ENCODE measurements around the gene MBOAT2.
"Not testable (repeated sequence)": the region's sequence is repeated elsewhere in the genome, so short reads cannot be mapped to it uniquely, and the experiment has no call there.

- not testable (repeated sequence) for TF ChIP-seq CTCF, POLR2A (IDR thresholded peaks at IDR 0.05)
Observed at GRCh38 chr2:8913767-8914166, 89.7 kb downstream of the MBOAT2 start.
